ENCODE results near the gene SLC12A9.
"Not testable (repeated sequence)": the region's sequence is repeated elsewhere in the genome, so short reads cannot be mapped to it uniquely, and the experiment has no call there.

The SLC12A9 gene

GRCh38 chr7:100854146-100854895 is 1.8 kb downstream of the SLC12A9 start:
- no peak for DNase-seq (ENCODE audit: low spot score)
- no peak for TF ChIP-seq CTCF (IDR thresholded peaks at IDR 0.05; ENCODE audit: borderline replicate concordance, control extremely low read depth, extremely low read depth, insufficient read depth, missing control alignments)
- in situ Hi-C loops (cut with MboI; ENCODE audit: low sequenced_read_pairs, unreplicated experiment): loop anchor here (25.0 kb wide), 1 partner anchor 392 kb away; the partner anchor contains the start of gene SPACDR

- in situ Hi-C loops (cut with MboI; ENCODE audit: low sequenced_read_pairs, unreplicated experiment): loop anchor here (25.0 kb wide), 1 partner anchor 393 kb away; the partner anchor contains the start of gene SPACDR
- not testable (repeated sequence) for DNase-seq (ENCODE audit: low spot score)
Observed at GRCh38 chr7:100854899-100855298, 2.4 kb downstream of the SLC12A9 start.

- in situ Hi-C loops (cut with MboI; ENCODE audit: low sequenced_read_pairs, unreplicated experiment): loop anchor here (25.0 kb wide), 1 partner anchor 393 kb away; the partner anchor contains the start of gene SPACDR
- no peak for TF ChIP-seq CTCF (IDR thresholded peaks at IDR 0.05; ENCODE audit: borderline replicate concordance, control extremely low read depth, extremely low read depth, insufficient read depth, missing control alignments)
- DNase-seq (ENCODE audit: low spot score): no peak
Observed at GRCh38 chr7:100855515-100855914, 3.0 kb downstream of the SLC12A9 start.

- no peak for DNase-seq (ENCODE audit: low spot score)
- in situ Hi-C loops (cut with MboI; ENCODE audit: low sequenced_read_pairs, unreplicated experiment): loop anchor here (25.0 kb wide), 1 partner anchor 395 kb away; the partner anchor contains the start of gene SPACDR
- TF ChIP-seq CTCF (IDR thresholded peaks at IDR 0.05; ENCODE audit: borderline replicate concordance, control extremely low read depth, extremely low read depth, insufficient read depth, missing control alignments): no peak
Observed at GRCh38 chr7:100856871-100857282, 4.4 kb downstream of the SLC12A9 start.

- in situ Hi-C loops (cut with MboI; ENCODE audit: low sequenced_read_pairs, unreplicated experiment): loop anchor here (25.0 kb wide), 1 partner anchor 398 kb away; the partner anchor contains the start of gene SPACDR
- no peak for TF ChIP-seq CTCF (IDR thresholded peaks at IDR 0.05; ENCODE audit: borderline replicate concordance, control extremely low read depth, extremely low read depth, insufficient read depth, missing control alignments)
- no peak for DNase-seq (ENCODE audit: low spot score)
Observed at GRCh38 chr7:100859856-100860255, 7.3 kb downstream of the SLC12A9 start.

GRCh38 chr7:100860702-100861615 is 8.4 kb downstream of the SLC12A9 start:
- no peak for DNase-seq (ENCODE audit: low spot score)
- in situ Hi-C loops (cut with MboI; ENCODE audit: low sequenced_read_pairs, unreplicated experiment): loop anchor here (25.0 kb wide), 1 partner anchor 399 kb away; the partner anchor contains the start of gene SPACDR
- TF ChIP-seq CTCF (IDR thresholded peaks at IDR 0.05; ENCODE audit: borderline replicate concordance, control extremely low read depth, extremely low read depth, insufficient read depth, missing control alignments): no peak

Measured in GM13976 (cell line).